ENCODE results near the gene DHDDS. TPM values are rescaled to one million over a fixed set of nuclear protein-coding genes. Genes with fewer than 3 reads are reported as not detected.

The DHDDS gene
- polyA plus RNA-seq, 1 donor: 35.2 TPM

Other genes with a start within 250 kb of the DHDDS start
- 0.12 TPM for gene CATSPER4, start 241.7 kb upstream of the DHDDS start, polyA plus RNA-seq
- 11.7 TPM for gene CEP85, start 198.1 kb upstream of the DHDDS start, polyA plus RNA-seq
- 87.3 TPM for gene SH3BGRL3, start 152.2 kb upstream of the DHDDS start, polyA plus RNA-seq
- 40.1 TPM for gene UBXN11, start 125.7 kb upstream of the DHDDS start, polyA plus RNA-seq
- gene CD52, start 114.4 kb upstream of the DHDDS start, polyA plus RNA-seq: 25.3 TPM
- gene CRYBG2, start 78.2 kb upstream of the DHDDS start, polyA plus RNA-seq: 3.9 TPM
- 0.27 TPM for gene ZNF683, start 59.6 kb upstream of the DHDDS start, polyA plus RNA-seq
- gene LIN28A, start 21.5 kb upstream of the DHDDS start, polyA plus RNA-seq: 0.03 TPM
- 671 TPM for gene HMGN2, start 40.1 kb downstream of the DHDDS start, polyA plus RNA-seq
- gene RPS6KA1, start 97.4 kb downstream of the DHDDS start, polyA plus RNA-seq: 98.2 TPM